ENCODE measurements around the gene CFAP61.

The CFAP61 gene

DNA sequence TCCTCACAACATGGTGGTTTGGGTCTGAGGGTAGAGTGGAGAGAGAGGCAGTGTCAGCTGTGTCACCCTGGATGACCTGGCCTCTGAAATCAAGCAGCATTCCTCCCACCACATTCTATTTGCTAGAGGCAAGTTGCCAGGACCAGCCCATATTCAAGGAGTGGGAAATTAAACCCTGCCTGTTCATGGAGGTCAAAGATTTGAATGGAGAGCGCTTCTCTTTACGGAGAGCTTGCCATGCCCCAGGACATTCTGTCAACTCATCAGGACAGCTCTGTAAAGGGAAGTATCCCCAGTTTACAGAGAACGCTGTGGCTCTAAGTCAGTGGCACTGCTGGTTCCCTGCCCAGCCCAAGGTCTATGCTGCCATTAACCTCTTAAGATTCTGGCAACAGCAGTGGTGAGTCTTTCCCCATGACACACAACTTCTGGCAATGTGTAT lies 225.6 kb downstream of the CFAP61 start:
- DNase-seq: no peak

DNA sequence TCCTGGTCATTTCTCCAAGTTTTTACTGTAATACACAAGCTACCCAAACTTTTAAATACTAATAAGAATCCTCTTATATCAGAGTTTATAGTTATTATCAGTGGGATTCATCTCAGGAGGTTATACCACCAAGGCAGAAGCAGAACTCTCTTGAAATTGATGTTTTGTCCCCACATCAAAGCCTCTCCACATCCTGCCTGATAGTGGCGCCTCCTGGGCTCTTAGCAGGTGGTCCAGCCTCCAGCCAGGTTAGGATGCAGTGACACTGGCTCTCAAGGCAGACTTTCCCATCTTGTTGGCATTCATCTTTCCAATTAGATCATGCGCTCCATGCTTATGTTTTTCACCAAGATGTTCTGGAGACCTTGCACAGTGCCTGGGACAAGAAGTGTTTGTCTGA lies 233.7 kb downstream of the CFAP61 start:
- no peak for DNase-seq

DNA sequence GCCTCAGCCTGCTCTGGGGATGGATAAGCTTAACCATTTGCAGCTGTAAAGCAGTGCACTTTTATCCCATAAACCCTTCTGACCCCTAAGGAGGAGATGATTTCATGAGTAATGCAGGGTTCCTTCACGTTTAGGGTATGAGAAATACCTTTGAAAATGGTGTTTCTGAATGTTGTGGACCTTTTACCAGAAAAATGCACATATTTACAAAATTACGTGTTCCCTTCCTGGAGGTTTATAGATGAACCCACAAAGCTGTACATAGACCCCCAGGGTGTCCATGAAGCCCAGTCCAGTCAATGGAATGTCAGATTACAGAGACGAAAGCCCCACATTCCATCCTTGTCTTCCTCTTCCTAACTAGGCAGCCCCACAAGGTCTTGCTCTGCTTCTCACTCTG lies 237.0 kb downstream of the CFAP61 start:
- no peak for DNase-seq

DNA sequence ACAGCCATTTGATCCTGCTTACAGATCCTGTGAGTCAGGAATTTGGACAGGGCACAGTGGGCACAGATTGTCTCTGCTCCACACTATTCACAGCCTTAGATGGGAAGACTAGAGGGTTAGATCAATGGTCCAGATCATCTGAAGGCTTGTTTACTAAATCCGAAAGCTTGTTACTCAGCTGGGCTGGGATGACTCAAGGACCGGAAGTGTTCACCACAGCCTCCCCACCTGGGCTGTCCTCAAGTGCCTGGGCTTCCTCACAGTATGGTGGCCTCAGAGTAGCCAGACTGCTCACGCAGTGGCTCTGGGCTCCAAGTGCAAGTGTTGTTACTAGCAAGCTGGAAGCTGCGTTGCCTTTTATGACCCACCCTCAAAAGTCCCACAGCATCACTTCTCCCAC lies 240.1 kb downstream of the CFAP61 start:
- no peak for DNase-seq

DNA sequence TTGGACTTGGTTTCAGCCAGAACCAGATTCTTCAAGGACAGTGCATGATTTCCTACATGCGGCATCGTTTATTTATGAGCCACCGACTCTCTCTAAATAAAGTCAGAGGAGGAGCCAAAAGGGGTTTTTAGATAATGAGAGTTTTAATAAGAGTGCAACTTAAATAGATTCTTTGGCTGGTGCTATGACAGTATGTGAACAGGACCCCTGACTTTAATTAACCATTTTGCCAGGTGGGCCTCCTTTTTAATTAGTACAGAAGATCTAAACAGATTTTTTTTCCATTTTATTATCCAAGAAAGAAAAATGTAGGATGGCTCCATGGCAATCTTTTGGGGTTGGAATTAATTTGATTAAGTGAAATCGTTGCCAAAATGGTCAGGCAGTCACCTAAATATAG lies 240.8 kb downstream of the CFAP61 start:
- DNase-seq: no peak

DNA sequence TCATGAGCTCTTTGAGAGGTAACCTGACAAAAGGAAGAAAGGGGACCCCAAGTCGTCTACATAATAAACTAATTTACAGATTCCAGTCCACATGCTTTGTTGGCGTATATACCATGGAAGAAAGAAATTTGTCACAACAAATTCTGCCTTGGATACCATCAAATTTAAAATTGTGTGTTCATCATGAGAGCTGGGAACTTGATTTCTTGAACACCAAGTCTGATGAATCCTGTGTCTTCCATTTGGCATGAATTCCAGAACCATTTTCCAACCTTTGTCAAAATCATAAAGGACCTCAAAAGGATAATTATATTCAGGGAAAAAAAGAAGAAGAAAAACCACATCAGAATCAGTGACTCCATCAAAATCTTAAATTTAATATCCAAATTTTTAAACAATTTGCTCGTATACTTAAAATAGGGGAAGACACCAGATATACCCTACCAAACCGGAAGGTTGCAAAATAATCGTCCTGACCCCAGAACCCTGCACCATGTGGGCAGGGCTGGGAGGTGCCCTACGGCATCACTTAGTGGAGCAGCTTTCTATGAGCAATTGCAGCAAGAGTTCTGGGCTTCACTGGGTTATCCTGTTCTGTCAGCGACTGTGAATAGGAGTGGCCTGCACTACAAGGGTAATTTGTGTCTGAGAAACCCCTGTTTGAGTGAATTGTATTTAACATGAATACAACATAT lies 241.5 kb downstream of the CFAP61 start:
- DNase-seq: no peak

DNA sequence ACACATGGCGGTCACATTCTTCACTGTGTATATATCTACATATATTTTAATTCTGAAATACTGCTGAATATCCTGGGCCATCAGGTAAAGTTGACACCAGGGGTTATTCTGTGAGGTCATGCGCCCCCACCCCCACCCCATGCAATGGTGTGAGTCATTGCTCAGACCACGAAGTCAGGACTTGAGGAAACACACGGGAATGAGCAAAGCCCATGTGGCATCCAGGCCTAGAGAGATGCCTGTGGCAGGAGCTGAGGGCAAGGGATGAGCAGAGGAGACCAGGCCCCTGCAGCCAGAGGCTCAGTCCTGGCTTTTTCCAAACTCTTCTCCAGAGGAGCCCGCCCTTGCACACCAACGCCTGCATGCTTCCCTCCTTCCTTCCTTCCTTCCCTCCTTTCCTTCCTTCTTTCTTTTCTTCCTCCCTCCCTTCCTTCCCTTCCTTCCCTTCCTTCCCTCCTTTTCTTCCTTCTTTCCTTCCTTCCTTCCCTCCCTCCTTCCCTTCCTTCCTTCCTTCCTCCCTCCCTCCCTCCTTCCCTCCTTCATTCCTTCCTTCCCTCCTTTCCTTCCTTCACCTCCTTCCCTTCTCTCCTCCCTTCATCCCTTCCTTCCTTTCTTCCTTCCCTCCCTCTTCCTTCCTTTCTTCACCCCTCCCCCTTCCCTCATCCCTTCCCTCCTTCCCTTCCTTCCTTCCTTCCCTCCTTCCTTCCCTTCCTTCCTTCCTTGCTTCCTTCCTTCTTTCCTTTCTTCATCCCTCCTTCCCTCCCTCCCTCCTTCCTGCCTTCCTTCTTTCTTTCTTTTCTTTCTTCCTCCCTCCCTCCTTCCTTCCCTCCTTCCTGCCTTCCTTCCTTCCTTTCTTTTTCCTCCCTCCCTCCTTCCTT lies 243.5 kb downstream of the CFAP61 start:
- no peak for DNase-seq

DNA sequence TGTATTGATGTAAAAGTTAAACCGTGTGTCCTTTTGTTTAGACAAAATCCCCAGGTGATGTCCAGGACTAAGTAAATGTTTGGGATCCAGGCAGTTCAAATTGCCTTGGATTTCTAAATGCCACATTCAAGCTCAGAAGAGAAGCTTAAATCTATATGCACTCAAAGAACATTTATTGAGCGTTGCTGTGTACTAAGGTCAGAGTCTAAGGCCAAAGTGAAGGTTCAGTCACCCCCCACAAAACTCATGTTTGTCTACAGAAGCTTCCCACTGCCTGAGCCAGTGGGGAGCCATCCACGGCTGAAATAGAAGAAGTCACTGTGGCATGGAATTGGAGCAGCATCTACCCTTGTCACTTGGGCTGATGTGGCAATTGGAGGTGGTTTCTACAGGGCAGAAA lies 244.8 kb downstream of the CFAP61 start:
- no peak for DNase-seq

DNA sequence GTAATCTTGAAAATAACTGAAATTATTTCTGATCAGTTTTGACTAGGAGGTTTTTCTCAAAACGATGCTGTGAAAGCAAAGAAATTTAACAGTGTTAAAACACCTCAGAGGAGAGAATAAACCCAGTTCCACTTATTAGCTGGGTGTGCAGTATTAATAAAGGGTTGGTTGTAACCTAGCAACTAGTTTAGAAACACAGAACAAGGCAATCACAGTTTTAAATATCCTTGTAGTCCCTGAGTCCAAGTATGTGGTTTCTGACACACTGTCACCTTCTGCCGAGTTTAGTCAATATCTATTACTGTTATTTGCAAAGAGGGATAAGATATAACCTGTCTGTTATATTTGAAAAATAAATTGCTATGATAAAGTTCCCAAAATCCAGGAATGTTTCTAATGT lies 245.4 kb downstream of the CFAP61 start:
- no peak for DNase-seq

DNA sequence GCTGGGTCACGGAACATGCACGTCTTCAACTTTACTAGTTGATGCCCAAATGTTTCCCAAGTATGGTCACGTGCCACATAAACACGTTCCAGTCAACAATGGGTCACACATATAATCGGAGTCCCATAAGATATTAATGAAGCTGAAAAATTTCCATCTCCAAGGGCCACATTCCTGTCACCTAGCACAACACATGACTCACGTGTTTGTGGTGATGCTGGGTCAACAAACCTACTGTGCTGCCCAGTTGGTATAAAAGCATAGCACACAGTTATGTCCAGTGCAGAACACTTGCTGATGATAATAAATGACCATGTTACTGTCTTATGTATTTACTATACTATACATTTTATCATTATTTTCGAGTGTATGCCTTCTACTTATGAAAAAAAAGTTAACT lies 247.6 kb downstream of the CFAP61 start:
- no peak for DNase-seq

DNA sequence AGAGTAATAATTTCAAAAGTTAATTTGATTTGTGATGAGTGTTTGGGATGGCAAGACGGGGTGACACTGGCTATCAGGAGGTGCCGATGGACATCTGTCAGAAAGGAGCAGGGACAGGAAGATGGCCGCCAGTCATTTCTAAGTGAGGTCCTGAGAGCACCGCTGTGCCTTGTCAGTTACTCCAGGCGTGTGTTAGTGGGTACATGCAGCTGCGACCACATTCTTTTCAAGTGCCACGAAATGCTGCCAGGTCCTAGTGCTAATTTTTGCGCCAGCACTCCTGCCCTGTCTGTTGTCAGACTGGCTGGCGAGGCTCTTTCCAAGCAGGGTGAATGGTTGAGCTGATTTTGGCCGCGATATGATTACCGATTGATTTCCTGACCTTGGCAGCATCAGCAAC lies 251.0 kb downstream of the CFAP61 start:
- DNase-seq: no peak

DNA sequence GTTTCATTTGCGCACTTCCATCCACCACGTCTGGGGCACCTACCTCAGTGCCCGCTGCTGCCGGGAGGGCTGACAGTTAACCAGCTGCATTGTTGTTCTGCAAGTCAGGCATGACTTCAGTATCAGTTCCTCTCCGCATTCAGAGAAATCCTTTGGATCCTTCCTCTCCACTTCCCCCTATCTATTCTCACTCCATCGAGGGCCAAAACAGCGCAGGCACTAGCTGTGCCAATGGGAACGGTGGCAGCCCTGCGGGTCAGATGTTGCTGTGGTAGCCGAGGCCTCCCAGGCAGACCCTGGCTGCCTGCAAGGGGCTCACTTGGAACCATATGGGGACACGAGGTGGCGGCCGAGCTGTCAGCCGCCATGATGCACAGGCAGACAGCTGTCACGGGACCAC lies 251.4 kb downstream of the CFAP61 start:
- peak in 1 of 2 donors; percentile 23 for DNase-seq

DNA sequence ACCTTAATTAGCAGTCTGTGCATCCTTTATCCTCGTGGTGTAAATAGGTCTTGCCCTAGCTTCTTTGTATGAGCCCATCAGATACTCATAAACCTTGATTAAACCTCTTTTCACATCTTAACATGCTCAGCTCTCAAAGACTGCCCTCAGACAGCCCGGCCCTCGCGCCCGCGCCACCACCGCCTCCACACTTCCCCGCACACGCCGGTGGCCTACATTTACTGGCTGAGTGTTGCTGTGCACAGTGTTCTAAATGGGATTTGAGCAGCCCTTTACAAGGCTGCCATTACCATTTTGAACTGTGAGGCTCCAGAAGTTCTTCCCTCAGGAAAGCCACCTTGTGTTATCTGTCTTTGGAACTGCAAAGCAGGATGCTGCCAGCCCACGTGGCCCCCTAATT lies 252.6 kb downstream of the CFAP61 start:
- DNase-seq: no peak

DNA sequence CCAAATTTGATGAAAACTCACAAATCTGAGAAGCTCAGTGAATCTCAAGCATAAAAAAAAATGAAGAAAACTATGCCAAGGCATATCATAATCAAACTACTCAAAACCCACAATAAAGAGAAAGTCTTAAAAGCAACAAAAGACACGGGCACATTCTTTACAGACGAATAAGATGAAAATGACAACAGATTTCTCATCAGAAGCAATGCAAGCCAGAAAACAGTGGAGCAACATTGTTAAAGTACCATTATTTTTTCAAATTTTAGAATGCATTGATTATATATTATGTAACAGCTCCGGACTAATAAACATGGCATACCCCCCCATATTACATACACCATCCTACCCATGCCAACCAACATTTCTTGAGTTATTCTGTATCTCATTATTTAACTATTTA lies 260.2 kb downstream of the CFAP61 start:
- no peak for DNase-seq

DNA sequence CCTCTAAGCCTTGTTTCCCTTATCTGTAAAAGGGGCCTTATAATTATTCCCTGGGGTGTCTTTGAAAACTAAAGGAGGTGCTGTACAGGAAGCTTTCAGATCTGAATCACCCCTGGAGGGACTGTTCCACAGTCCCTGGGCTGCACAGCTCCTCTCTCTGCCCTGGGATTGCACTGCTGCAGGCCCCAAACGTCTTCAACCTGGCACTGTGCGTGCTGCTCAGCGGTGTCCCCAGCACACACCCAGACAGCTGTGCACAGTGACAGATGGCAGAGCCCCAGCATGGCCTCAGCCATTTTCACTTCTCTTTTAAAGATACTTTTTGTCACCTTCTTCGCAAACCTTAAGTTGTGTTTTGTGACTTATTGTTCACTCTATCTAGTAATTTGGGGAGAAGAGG lies 264.9 kb downstream of the CFAP61 start:
- DNase-seq: no peak

DNA sequence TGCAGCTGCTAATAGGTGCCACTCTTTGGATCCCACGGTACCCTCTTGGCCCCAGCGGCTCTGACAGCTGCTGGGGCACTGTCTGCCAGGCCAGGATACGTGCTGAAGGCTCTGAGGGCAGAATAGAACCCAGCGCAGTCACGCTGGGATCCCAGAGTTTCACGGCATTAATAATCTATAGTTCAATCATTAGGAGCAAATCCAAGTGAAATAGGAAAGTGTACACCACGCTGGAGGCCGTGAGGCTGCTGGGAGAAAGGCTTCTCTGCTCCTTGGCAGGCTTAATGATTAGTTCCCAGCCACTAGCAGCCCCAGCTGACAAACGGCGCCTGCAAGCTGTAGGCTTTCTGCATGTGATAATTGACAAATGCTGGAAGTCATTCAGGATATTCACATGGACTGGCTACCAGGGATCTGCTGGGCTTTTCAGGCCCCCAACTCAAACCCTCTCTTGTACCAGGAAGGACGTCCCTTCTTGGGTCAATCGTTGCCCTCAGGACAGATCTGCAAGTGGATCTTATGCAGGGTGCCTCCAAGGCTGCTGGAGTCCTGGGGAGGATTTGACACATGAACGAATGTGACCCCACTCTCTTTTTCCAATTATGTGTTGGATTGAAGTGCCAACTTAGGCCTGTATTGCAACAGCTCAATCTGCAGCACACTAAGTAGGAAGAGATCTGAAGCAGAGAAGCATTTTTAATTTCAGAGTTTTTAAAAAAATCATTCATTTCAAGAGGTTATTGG lies 265.5 kb downstream of the CFAP61 start:
- DNase-seq: no peak

DNA sequence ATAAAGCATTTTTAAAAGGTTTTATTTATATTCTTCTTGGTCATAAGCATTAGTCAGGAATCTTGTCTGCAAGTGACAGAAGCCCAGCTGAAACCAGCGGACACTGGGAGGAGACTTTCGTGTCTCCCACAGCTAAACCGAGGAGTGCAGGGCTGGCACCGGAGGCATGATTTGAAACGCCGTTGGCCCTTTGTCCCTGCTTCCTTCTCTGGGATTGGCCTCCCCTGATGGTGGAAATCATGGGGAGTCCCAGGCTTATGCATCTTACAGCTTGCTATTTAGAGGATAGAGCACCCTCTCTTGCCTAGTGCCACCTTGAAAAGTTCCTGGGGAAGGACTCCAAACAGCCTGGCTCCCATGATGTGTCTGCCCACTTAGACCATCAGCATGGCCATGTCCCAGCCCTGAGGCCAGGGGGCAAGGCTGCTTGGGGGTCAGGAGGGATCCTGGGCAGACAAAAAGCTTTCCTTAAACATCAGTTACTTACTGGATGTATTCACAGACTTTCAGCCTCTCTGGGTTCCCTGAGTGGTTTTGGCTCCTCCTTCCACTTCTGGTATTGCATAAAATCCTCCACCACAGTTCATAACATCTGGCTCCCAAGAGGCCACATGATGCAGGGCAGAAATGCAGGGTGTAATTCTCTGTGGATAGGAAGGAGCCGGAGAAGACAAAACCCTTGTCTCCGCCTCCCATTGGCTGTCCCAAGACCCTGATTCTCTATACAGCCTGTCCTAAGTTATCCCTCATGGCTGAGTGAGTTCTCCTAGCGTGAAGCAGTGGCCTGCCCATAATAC lies 266.2 kb downstream of the CFAP61 start:
- peak; percentile 54 to 67 for DNase-seq

DNA sequence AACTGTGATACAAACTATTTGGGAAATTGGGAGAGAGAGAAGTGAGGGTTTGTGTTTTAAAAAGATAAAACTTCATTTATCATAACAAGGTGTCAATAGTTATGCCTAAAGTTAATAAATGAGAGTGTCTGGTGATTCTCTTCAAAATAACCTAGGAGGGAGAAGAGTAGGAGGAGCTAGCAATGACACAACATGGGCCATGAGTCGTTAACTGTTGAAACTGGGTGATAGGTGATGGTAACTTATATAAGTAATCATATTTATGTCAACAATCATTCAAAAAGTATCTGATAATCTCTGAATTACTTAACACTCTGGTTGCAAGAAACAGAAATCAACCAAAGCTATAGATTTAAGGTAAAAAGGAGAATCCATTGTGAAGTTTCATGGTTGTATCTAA lies 268.8 kb downstream of the CFAP61 start:
- DNase-seq: peak in 1 of 2 donors; percentile 38

DNA sequence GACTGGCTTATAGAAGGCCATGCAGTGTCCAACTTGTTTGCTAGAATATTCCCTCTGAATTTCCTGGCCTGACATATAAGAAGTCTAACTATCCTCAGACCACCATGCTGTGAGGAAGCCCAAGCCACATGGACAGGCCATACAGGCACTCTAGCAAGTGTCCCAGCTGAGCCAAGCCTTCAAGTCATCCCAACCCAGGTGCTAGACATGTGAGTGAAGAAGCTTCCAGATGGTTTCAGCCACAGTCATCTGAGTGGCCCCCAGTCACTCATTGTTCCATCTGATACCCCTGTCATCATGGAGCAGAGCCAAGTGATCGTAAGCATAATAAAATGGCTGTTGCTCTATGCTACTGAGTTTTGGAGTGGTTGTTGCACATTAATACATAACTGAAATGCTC lies 269.6 kb downstream of the CFAP61 start:
- DNase-seq: no peak

DNA sequence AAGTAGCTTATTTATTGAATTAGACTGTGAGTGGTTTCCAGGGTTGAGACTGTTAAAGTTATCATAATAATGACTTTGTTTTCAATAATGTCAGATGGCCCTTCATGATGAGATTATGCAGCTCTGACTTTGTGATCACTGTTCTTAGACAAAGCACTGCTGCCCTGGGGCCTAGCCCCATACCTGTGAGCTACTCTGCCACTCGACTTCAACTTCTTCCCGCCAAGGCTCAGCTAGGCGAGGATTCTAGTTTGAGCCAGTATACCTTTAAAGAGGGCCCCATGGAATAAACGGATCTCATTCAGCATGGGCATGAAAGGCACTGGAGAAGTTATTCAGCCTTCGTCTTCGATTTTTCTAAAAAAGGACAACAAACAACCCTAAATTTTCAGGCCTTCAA lies 270.6 kb downstream of the CFAP61 start:
- no peak for DNase-seq

DNA sequence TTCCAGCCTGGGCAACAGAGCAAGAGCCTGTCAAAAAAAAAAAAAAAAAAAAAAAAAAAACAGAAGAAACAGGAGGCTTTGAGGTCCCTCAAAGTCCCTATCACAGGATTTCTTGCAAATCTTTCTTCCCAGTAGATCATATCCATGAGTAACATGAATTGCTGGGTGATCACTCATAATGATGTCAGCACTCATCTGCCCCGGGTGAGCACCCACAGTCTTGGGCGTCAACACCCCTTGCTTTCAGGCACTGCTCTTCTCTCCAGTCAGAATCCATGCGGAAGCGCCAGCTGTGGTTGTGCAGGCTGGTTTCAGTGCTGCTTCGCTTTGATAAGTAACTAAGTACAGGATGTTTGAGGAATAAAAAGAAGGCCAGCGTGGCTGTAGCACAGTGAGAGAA lies 275.4 kb downstream of the CFAP61 start:
- DNase-seq: peak; percentile 53 to 91

DNA sequence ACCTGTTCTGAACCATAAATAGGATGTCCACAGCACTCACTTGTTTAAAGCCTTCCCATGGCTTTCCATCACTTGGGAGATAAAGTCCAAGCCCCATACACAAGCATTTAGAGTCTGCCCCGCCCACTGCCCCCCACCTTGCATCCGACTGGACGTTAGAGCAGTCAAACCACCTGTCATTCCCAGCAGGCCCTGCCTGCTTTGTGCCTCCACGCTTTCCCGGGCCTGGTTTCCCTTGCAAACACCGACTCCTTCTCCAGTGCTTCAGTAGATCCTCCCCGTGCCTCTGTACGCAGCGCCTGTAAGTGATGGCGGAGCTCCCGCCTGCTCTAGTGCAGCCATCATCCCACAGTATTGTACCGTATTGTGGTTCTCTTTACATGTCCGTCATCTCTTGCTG lies 277.2 kb downstream of the CFAP61 start:
- DNase-seq: no peak

DNA sequence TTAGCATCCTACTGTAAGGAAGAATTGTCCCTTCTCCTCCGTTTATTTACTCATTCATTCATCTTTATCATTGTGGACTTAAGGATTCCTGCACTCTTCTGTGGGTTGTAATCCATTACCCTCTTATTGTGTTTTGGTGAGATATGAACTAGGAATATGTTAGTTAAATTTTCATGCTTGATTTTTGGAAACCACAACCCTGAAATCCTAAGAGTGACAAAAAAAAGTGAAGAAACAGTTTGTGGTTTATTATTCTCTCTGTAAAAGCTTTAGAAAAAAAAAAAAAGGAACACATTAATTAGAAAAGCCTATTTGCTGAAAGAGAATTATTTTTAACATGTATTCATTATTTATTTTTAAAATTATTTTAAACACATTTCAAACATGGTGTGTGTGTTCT lies 278.8 kb downstream of the CFAP61 start:
- DNase-seq: no peak

Data from inflammatory macrophage treated with lipopolysaccharide for 1 hour (primary cell).